RWPE2 (cell line): ENCODE data around the gene HS3ST2.

Experiments
- ATAC-seq: fragments of 200-7000 bp; cut with Tn5 transposase; 3 replicates; pipeline ENCODE4 v1.9.1; 2021; ENCODE audit warnings: low read depth
- DNase-seq: peaks from one replicate; pipeline ENCODE4 v3.0.0-alpha.2; 2020; ENCODE audit warnings: low spot score
- H3K27ac ChIP-seq: fragments of 450-650 bp; 2 replicates; pipeline ENCODE4 v1.5.1; 2017; ENCODE audit warnings: mild to moderate bottlenecking; ENCODE audit not compliant: poor library complexity, severe bottlenecking
- H3K27me3 ChIP-seq: fragments of 250-450 bp; sonication (Bioruptor Pico); 2 replicates; pipeline ENCODE4 v1.5.1; 2021; ENCODE audit warnings: mild to moderate bottlenecking, moderate library complexity; ENCODE audit not compliant: insufficient read depth, poor library complexity, severe bottlenecking
- H3K36me3 ChIP-seq: fragments of 250-450 bp; sonication (Bioruptor Pico); 2 replicates; pipeline ENCODE4 v1.5.1; 2020; ENCODE audit warnings: low read depth, mild to moderate bottlenecking, moderate library complexity
- H3K4me1 ChIP-seq: fragments of 250-450 bp; sonication (Bioruptor Pico); 2 replicates; pipeline ENCODE4 v1.5.1; 2021; ENCODE audit warnings: mild to moderate bottlenecking, moderate library complexity; ENCODE audit not compliant: insufficient read depth, poor library complexity, severe bottlenecking
- H3K4me3 ChIP-seq: fragments of 250-450 bp; sonication (Bioruptor Pico); 2 replicates; pipeline ENCODE4 v1.5.1; 2021; ENCODE audit warnings: mild to moderate bottlenecking, moderate library complexity; ENCODE audit not compliant: severe bottlenecking
- H3K9me3 ChIP-seq: fragments of 250-450 bp; sonication (Bioruptor Pico); 2 replicates; pipeline ENCODE4 v1.5.1; 2021; ENCODE audit warnings: mild to moderate bottlenecking, moderate library complexity; ENCODE audit not compliant: severe bottlenecking
- TF ChIP-seq, protein P1 (sequence below): fragments of 450-650 bp; IDR thresholded peaks from one replicate; pipeline ENCODE4 v1.5.1; 2017; ENCODE audit warnings: mild to moderate bottlenecking, moderate library complexity; ENCODE audit not compliant: poor library complexity, severe bottlenecking

Gene HS3ST2

GRCh38 chr16:22864375-22864774 lies 50.4 kb downstream of the HS3ST2 start:
- Histone ChIP-seq H3K27ac (no peak overlapping the region), H3K36me3 (no peaks in the 10 kb centered on the region), H3K4me3 (no peak overlapping the region), H3K27me3 (no peaks in the 10 kb centered on the region), H3K4me1 (no peaks in the 10 kb centered on the region), H3K9me3 (no peaks in the 10 kb centered on the region)
- no peak for DNase-seq
- TF ChIP-seq, protein P1, sequence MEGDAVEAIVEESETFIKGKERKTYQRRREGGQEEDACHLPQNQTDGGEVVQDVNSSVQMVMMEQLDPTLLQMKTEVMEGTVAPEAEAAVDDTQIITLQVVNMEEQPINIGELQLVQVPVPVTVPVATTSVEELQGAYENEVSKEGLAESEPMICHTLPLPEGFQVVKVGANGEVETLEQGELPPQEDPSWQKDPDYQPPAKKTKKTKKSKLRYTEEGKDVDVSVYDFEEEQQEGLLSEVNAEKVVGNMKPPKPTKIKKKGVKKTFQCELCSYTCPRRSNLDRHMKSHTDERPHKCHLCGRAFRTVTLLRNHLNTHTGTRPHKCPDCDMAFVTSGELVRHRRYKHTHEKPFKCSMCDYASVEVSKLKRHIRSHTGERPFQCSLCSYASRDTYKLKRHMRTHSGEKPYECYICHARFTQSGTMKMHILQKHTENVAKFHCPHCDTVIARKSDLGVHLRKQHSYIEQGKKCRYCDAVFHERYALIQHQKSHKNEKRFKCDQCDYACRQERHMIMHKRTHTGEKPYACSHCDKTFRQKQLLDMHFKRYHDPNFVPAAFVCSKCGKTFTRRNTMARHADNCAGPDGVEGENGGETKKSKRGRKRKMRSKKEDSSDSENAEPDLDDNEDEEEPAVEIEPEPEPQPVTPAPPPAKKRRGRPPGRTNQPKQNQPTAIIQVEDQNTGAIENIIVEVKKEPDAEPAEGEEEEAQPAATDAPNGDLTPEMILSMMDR, result no peak
- ATAC-seq, result no peak

DNA sequence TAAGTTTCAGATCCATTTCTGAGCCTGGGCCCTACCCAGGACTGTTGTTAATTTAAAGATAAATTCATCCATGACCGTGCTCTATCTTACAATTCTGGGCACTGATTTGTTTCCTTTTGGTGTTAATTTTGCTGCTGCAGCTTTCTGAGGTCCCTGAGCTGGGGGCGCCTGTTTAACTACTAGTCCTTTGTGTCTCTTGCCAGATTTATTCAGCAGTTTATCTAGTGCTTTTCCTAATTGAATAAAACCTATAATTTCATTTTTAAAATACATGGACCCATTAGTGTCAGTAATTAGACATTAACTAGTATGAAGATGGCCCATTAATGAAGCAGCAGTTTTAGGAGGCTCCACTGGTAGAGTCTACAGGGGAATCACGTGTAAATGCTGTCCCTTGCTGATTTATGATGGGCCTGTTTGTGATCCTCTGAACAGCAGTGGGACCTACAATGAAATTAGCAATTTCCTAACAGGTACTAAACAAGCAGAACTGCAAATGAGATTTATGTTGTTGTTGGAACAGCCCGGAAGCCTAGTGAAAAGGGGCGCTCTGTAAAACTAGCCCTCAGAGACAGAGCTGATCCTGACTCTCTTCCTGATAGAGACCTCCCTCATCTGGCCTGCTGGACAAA lies 54.7 kb downstream of the HS3ST2 start:
- TF ChIP-seq, protein P1, result no peak
- no peaks in the 10 kb centered on the region for H3K27me3 ChIP-seq
- no peaks in the 10 kb centered on the region for H3K36me3 ChIP-seq
- no peaks in the 10 kb centered on the region for H3K4me1 ChIP-seq
- ATAC-seq (no peak), DNase-seq (no peak)
- H3K27ac ChIP-seq, result no peak overlapping the region
- H3K4me3 ChIP-seq, result no peak overlapping the region
- H3K9me3 ChIP-seq, result no peaks in the 10 kb centered on the region

DNA sequence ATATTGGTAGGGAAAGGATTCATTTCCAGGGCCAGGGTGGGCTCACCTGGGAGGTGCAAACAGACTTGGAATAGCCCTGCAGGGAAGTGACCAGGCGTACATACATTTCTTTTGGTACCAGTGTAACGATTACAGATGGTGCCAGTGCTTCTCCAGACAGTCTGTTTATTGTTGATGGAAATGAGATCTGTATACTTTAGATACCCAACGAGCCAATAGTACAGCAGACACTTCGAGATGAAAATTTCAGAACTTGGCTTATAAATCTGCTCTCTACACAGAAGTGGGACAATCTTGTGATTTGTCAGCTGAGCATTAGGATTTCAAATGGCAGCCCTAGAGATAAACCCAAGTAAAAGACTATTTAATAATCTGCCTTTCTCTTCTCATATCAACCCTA lies 57.9 kb downstream of the HS3ST2 start:
- H3K27ac ChIP-seq, result no peak overlapping the region
- no peaks in the 10 kb centered on the region for H3K4me1 ChIP-seq
- no peaks in the 10 kb centered on the region for H3K27me3 ChIP-seq
- H3K4me3 ChIP-seq, result no peak overlapping the region
- ATAC-seq, result no peak
- TF ChIP-seq, protein P1, result no peak
- H3K36me3 ChIP-seq, result no peaks in the 10 kb centered on the region
- no peaks in the 10 kb centered on the region for H3K9me3 ChIP-seq
- no peak for DNase-seq

GRCh38 chr16:22874394-22874793 lies 60.4 kb downstream of the HS3ST2 start:
- no peak overlapping the region for H3K27ac ChIP-seq
- H3K9me3 ChIP-seq, result no peaks in the 10 kb centered on the region
- no peaks in the 10 kb centered on the region for H3K4me1 ChIP-seq
- H3K27me3 ChIP-seq, result no peaks in the 10 kb centered on the region
- ATAC-seq, result no peak
- H3K4me3 ChIP-seq, result no peak overlapping the region
- no peaks in the 10 kb centered on the region for H3K36me3 ChIP-seq
- TF ChIP-seq, protein P1, result no peak
- DNase-seq, result no peak

DNA sequence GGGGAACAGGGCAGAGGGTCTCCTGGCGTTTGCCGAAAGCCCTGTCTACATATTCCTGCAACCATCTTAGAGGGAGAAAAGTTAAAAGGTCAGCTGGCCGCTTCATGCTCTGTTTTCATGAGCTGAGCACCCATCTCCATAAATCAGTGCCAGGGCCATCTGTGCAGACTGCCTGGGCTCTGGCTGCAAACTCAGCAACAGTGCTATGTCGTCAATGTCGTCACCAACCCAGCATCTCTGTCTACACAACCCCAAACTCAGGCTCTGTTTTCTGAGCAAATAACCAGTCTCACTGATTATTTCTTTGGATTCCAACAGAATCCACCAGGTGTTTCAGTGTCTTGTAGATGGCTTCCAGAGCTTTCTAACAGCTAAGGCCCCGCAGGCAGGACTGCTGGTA lies 65.0 kb downstream of the HS3ST2 start:
- no peaks in the 10 kb centered on the region for H3K9me3 ChIP-seq
- no peak overlapping the region for H3K4me3 ChIP-seq
- H3K36me3 ChIP-seq, result no peaks in the 10 kb centered on the region
- no peak overlapping the region for H3K27ac ChIP-seq
- TF ChIP-seq, protein P1, result no peak
- no peaks in the 10 kb centered on the region for H3K4me1 ChIP-seq
- DNase-seq (no peak), ATAC-seq (no peak)
- H3K27me3 ChIP-seq, result no peaks in the 10 kb centered on the region
